ENCODE data around the gene PAEP. TPM values are rescaled to one million over a fixed set of nuclear protein-coding genes. Genes with fewer than 3 reads are reported as not detected.

PAEP gene
- total RNA-seq, 1 donor = not detected

GRCh38 chr9:135515083-135515951 is 46.2 kb upstream of the PAEP start:
- DNase-seq (ENCODE audit: low read depth) = no peak
- no peak for TF ChIP-seq CTCF (IDR thresholded peaks at IDR 0.05; ENCODE audit: insufficient read depth, low read length)
- no peak overlapping the region for H3K4me3 ChIP-seq (ENCODE audit: low read depth, low read length)

GRCh38 chr9:135516132-135516860 is 45.3 kb upstream of the PAEP start:
- H3K4me3 ChIP-seq (ENCODE audit: low read depth, low read length) = no peak overlapping the region
- no peak for DNase-seq (ENCODE audit: low read depth)
- no peak for TF ChIP-seq CTCF (IDR thresholded peaks at IDR 0.05; ENCODE audit: insufficient read depth, low read length)

- no peak overlapping the region for H3K4me3 ChIP-seq (ENCODE audit: low read depth, low read length)
- no peak for DNase-seq (ENCODE audit: low read depth)
- no peak for TF ChIP-seq CTCF (IDR thresholded peaks at IDR 0.05; ENCODE audit: insufficient read depth, low read length)
These were observed 44.1 kb upstream of the PAEP start for GRCh38 chr9:135517407-135517822.

- no peak overlapping the region for H3K4me3 ChIP-seq (ENCODE audit: low read depth, low read length)
- TF ChIP-seq CTCF (IDR thresholded peaks at IDR 0.05; ENCODE audit: insufficient read depth, low read length) = no peak
- no peak for DNase-seq (ENCODE audit: low read depth)
These were observed 42.2 kb upstream of the PAEP start for GRCh38 chr9:135519179-135519971.

GRCh38 chr9:135520916-135521607 is 40.5 kb upstream of the PAEP start, which contains the start of gene LCN1:
Gene LCN1 (plus strand): TSS chr9:135521440. CDS start chr9:135521498, 58 bp downstream.
- no peak for DNase-seq (ENCODE audit: low read depth)
- TF ChIP-seq CTCF (IDR thresholded peaks at IDR 0.05; ENCODE audit: insufficient read depth, low read length) = no peak
- no peak within 1 kb of the TSS for H3K4me3 ChIP-seq (ENCODE audit: low read depth, low read length)

GRCh38 chr9:135521608-135522095 is 39.9 kb upstream of the PAEP start:
- no peak overlapping the region for H3K4me3 ChIP-seq (ENCODE audit: low read depth, low read length)
- no peak for TF ChIP-seq CTCF (IDR thresholded peaks at IDR 0.05; ENCODE audit: insufficient read depth, low read length)
- no peak for DNase-seq (ENCODE audit: low read depth)
